HepG2 (cell line): Measurements from ENCODE around the gene ZNF500. TPM values are rescaled to one million over a fixed set of nuclear protein-coding genes. Genes with fewer than 3 reads are reported as not detected.

Source experiments
- ATF7-NPFF ChIP-seq: sonication (generic); formaldehyde crosslinking; IDR thresholded peaks from 2 replicates; pipeline ENCODE4 v1.8.1; 2023; ENCODE audit warnings: mild to moderate bottlenecking, low read depth, missing genetic modification reagents, moderate library complexity
- DNMT1 ChIP-seq: sonication (generic); formaldehyde crosslinking; IDR thresholded peaks from 2 replicates; pipeline ENCODE4 v1.5.1; 2020; ENCODE audit warnings: mild to moderate bottlenecking, missing genetic modification reagents
- DR1 ChIP-seq: sonication (generic); formaldehyde crosslinking; IDR thresholded peaks from 2 replicates; pipeline ENCODE4 v1.8.0; 2021; ENCODE audit warnings: mild to moderate bottlenecking, missing genetic modification reagents, inconsistent platforms
- FIP1L1 ChIP-seq: fragments of 200-400 bp; formaldehyde crosslinking; IDR thresholded peaks from 2 replicates; pipeline ENCODE4 v1.6.1; 2018; ENCODE audit warnings: low read depth, mild to moderate bottlenecking, low read length, moderate library complexity, borderline replicate concordance; ENCODE audit not compliant: insufficient read depth
- MYNN ChIP-seq: sonication (generic); formaldehyde crosslinking; IDR thresholded peaks from 2 replicates; pipeline ENCODE4 v1.4.0; 2020; ENCODE audit warnings: mild to moderate bottlenecking, low read depth, missing genetic modification reagents
- RBAK ChIP-seq: sonication (generic); formaldehyde crosslinking; IDR thresholded peaks from 2 replicates; pipeline ENCODE4 v1.5.1; 2020; ENCODE audit warnings: mild to moderate bottlenecking, missing genetic modification reagents
- SP5 ChIP-seq: IDR thresholded peaks from 2 replicates; pipeline ENCODE4 v1.6.1; 2016; ENCODE audit warnings: low read depth, borderline replicate concordance
- TCF12 ChIP-seq, 2 experiments: fragments of 450-650 bp in 1 of 2; sonication (generic) in 1 of 2; formaldehyde crosslinking in 1 of 2; IDR thresholded peaks; 2 replicates each; pipeline versions ENCODE4 v1.6.1 to v1.8.0; 2017 to 2022; ENCODE audit warnings: antibody characterized with exemption in 1 of 2, mild to moderate bottlenecking in 1 of 2, missing genetic modification reagents in 1 of 2, moderate library complexity in 1 of 2
- ZFP36 ChIP-seq: fragments of 150-350 bp; IDR thresholded peaks from 2 replicates; pipeline ENCODE4 v1.6.1; 2018; ENCODE audit warnings: borderline replicate concordance, low read length, low read depth; ENCODE audit not compliant: partially characterized antibody
- ZNF33A ChIP-seq: sonication (generic); formaldehyde crosslinking; IDR thresholded peaks from 2 replicates; pipeline ENCODE4 v1.5.1; 2020; ENCODE audit warnings: missing genetic modification reagents, mild to moderate bottlenecking, moderate library complexity, borderline replicate concordance
- ZNF350 ChIP-seq: sonication (generic); formaldehyde crosslinking; IDR thresholded peaks from 2 replicates; pipeline ENCODE4 v1.4.0; 2020; ENCODE audit warnings: mild to moderate bottlenecking, low read depth, missing genetic modification reagents, borderline replicate concordance
- ZNF569 ChIP-seq: sonication (generic); formaldehyde crosslinking; IDR thresholded peaks from 2 replicates; pipeline ENCODE4 v1.5.0; 2020; ENCODE audit warnings: mild to moderate bottlenecking, missing genetic modification reagents, moderate library complexity, borderline replicate concordance
- ZSCAN12 ChIP-seq: sonication (generic); formaldehyde crosslinking; IDR thresholded peaks from 2 replicates; pipeline ENCODE4 v1.9.0; 2021; ENCODE audit warnings: mild to moderate bottlenecking, missing genetic modification reagents
- polyA plus RNA-seq, 8 experiments: library from polyadenylated mRNA; depleted of rRNA in 3 of 8; stranded (reverse) in 7 of 8; unstranded in 1 of 8; fragments of >200 nt; fragmentation: Illumina TruSeq in 4 of 8; extraction: Trizol in 4 of 8; gene quantifications; 2 replicates each; pipeline versions ENCODE4 v1.2.1 to v1.2.3, GENCODE V29; 2011 to 2016; ENCODE audit warnings: low read depth in 4 of 8, missing spikeins in 1 of 8, mixed read lengths in 1 of 8; ENCODE audit not compliant: insufficient read depth in 1 of 8
- total RNA-seq, 5 experiments: library from RNA; depleted of rRNA; stranded (reverse); fragments of >200 nt; fragmentation: Illumina TruSeq; extraction: Trizol; gene quantifications; 2 replicates each; pipeline ENCODE4 v1.2.3, GENCODE V29; 2016; ENCODE audit warnings: low read depth in 1 of 5
- TF ChIP-seq, protein P1 (sequence below): sonication (generic); formaldehyde crosslinking; IDR thresholded peaks from 2 replicates; pipeline ENCODE4 v1.9.0; 2021; ENCODE audit warnings: missing genetic modification reagents, mild to moderate bottlenecking, borderline replicate concordance
- TF ChIP-seq, protein P2 (sequence below): sonication (generic); formaldehyde crosslinking; IDR thresholded peaks from 2 replicates; pipeline ENCODE4 v1.9.0; 2021; ENCODE audit warnings: missing genetic modification reagents, mild to moderate bottlenecking, borderline replicate concordance
- TF ChIP-seq, protein P3 (sequence below): sonication (generic); formaldehyde crosslinking; IDR thresholded peaks from 2 replicates; pipeline ENCODE4 v1.4.0; 2020; ENCODE audit warnings: low read depth, mild to moderate bottlenecking, missing genetic modification reagents
- TF ChIP-seq, protein P4 (sequence below): sonication (generic); formaldehyde crosslinking; IDR thresholded peaks from 2 replicates; pipeline ENCODE4 v1.8.1; 2023; ENCODE audit warnings: mild to moderate bottlenecking, inconsistent platforms, moderate library complexity, missing genetic modification reagents, borderline replicate concordance

The ZNF500 gene
- total and polyA plus RNA-seq, 2 of the 13 experiments (the other 11 are each of a cell fraction or from before 2014, with no cell fraction given) = 6.1 to 12.2 TPM

DNA sequence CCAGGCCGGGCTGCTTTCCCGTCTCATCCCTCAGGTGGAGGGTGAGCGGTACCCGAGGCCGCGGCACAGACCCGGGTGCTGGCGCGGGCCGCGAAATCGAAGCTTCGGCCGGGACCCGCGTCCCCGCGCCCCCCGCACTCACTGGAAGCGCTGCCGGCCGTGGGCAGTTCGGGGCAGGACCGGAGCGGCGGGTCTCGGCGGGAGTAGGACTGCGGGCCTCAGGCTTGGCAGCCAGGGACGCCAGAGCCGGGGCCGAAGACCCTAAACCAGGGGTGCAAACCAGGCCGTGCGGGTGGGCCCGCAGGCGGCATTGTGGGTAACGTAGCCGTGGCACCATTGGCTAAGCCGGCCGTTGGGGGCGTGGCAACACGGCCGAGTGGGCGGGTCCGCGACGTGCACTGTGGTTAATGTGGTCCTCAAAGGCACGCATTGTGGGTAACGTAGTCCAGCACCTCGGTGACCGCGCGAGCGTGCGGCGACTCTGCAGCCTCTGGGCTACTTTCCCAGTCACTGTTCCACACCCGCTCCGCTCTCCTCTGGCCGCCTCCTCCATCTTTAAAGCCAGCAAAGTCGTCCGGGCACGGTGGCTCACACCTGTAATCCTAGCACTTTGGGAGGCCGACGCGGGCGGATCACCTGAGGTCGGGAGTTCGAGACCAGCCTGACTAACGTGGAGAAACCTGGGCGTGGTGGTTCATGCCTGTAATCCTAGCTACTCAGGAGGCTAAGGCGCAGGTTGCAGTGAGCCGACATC, at the start of gene ZNF500 (continued):
- TF ChIP-seq, protein P1, sequence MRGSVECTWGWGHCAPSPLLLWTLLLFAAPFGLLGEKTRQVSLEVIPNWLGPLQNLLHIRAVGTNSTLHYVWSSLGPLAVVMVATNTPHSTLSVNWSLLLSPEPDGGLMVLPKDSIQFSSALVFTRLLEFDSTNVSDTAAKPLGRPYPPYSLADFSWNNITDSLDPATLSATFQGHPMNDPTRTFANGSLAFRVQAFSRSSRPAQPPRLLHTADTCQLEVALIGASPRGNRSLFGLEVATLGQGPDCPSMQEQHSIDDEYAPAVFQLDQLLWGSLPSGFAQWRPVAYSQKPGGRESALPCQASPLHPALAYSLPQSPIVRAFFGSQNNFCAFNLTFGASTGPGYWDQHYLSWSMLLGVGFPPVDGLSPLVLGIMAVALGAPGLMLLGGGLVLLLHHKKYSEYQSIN (CRISPR knock-in tag) = no peak
- peak; percentile 85 for TF ChIP-seq ATF7-NPFF
- TF ChIP-seq, protein P2, sequence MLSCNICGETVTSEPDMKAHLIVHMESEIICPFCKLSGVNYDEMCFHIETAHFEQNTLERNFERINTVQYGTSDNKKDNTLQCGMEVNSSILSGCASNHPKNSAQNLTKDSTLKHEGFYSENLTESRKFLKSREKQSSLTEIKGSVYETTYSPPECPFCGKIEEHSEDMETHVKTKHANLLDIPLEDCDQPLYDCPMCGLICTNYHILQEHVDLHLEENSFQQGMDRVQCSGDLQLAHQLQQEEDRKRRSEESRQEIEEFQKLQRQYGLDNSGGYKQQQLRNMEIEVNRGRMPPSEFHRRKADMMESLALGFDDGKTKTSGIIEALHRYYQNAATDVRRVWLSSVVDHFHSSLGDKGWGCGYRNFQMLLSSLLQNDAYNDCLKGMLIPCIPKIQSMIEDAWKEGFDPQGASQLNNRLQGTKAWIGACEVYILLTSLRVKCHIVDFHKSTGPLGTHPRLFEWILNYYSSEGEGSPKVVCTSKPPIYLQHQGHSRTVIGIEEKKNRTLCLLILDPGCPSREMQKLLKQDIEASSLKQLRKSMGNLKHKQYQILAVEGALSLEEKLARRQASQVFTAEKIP = no peak
- TF ChIP-seq ZSCAN12 (CRISPR knock-in tag) = peak; percentile 81; the same call in 1 of the 2 replicates
- TF ChIP-seq MYNN (CRISPR knock-in tag) = 0 out of 2 replicates have a peak, but pooled peaks have one; percentile 24
- TF ChIP-seq ZFP36 = no peak
- TF ChIP-seq, protein P3, sequence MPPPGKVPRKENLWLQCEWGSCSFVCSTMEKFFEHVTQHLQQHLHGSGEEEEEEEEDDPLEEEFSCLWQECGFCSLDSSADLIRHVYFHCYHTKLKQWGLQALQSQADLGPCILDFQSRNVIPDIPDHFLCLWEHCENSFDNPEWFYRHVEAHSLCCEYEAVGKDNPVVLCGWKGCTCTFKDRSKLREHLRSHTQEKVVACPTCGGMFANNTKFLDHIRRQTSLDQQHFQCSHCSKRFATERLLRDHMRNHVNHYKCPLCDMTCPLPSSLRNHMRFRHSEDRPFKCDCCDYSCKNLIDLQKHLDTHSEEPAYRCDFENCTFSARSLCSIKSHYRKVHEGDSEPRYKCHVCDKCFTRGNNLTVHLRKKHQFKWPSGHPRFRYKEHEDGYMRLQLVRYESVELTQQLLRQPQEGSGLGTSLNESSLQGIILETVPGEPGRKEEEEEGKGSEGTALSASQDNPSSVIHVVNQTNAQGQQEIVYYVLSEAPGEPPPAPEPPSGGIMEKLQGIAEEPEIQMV (CRISPR knock-in tag) = peak; percentile 70; the same call in 1 of the 2 replicates
- TF ChIP-seq ZNF33A (CRISPR knock-in tag) = no peak
- peak; percentile 78; the same call in 1 of the 2 replicates for TF ChIP-seq DR1 (CRISPR knock-in tag)
- TF ChIP-seq DNMT1 (CRISPR knock-in tag) = peak; percentile 64; the same call in 1 of the 2 replicates
- TF ChIP-seq ZNF569 (CRISPR knock-in tag) = no peak; the same call in 1 of the 2 replicates
- TF ChIP-seq, protein P4, sequence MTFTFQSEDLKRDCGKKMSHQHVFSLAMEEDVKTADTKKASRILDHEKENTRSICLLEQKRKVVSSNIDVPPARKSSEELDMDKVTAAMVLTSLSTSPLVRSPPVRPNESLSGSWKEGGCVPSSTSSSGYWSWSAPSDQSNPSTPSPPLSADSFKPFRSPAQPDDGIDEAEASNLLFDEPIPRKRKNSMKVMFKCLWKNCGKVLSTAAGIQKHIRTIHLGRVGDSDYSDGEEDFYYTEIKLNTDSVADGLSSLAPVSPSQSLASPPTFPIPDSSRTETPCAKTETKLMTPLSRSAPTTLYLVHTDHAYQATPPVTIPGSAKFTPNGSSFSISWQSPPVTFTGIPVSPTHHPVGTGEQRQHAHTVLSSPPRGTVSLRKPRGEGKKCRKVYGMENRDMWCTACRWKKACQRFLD = 0 out of 2 replicates have a peak, but pooled peaks have one; percentile 53
- TF ChIP-seq RBAK (CRISPR knock-in tag) = no peak
- no peak for TF ChIP-seq FIP1L1
- peak; percentile 46; the same call in 1 of the 2 replicates for TF ChIP-seq ZNF350 (CRISPR knock-in tag)
- no peak for TF ChIP-seq TCF12 (IDR thresholded peaks at IDR 0.05)
- 0 out of 2 replicates have a peak, but pooled peaks have one; percentile 65 for TF ChIP-seq TCF12 (CRISPR knock-in tag; IDR thresholded peaks at IDR 0.05)
- peak; percentile 89 for TF ChIP-seq SP5 (CRISPR knock-in tag)
